ENCODE results near the gene RNPS1. TPM values are rescaled to one million over a fixed set of nuclear protein-coding genes. Genes with fewer than 3 reads are reported as not detected.

Gene RNPS1
- total and polyA plus RNA-seq, 2 experiments from 2014 or later, result 315 to 384 TPM

GRCh38 chr16:2234813-2235170 is 33.1 kb downstream of the RNPS1 start (continued):
- TF ChIP-seq CTCF (conservative IDR thresholded peaks at IDR 0.05; ENCODE audit: low read depth in 2 of 2) (no peak), EZH2phosphoT487 (IDR thresholded peaks at IDR 0.05; ENCODE audit: unreplicated experiment) (no peak), ETS1 (IDR thresholded peaks at IDR 0.05) (no peak), NANOG (IDR thresholded peaks at IDR 0.05; ENCODE audit: borderline replicate concordance) (no peak), EZH2 (IDR thresholded peaks at IDR 0.05; ENCODE audit: low read depth, unreplicated experiment) (no peak), ZNF114 (CRISPR knock-in tag; IDR thresholded peaks at IDR 0.05) (no peak), STAT1 (IDR thresholded peaks at IDR 0.05; ENCODE audit: unreplicated experiment) (no peak)

GRCh38 chr16:2233872-2234812 is 33.8 kb downstream of the RNPS1 start:
- Histone ChIP-seq H3K4me3 (no peak overlapping the region), H3K27ac (ENCODE audit: low read depth) (no peak overlapping the region), H3K79me2 (replicated peaks; ENCODE audit: insufficient read depth) (no peaks in the 10 kb centered on the region), H3K27me3 (ENCODE audit: insufficient read depth) (peaks cover 18% of the 10 kb centered on the region), H3K4me2 (no peak overlapping the region), H3K9me2 (ENCODE audit: insufficient read depth) (no peaks in the 10 kb centered on the region), H3K4me1 (ENCODE audit: insufficient read depth) (no peaks in the 10 kb centered on the region), H4K20me1 (replicated peaks; ENCODE audit: insufficient read depth) (no peaks in the 10 kb centered on the region; the same call in 1 of the 2 replicates), H2AFZ (no peak overlapping the region), H3F3A (replicated peaks; ENCODE audit: low read depth) (no peaks in the 10 kb centered on the region; the same call in 1 of the 2 replicates), H3K36me3 (ENCODE audit: insufficient read depth) (0 out of 2 replicates have a peak, but pooled peaks cover 5% of the 10 kb centered on the region)
- H3K4me3 Mint-ChIP-seq, result no peak overlapping the region
- no peaks in the 10 kb centered on the region for H3K9me3 Mint-ChIP-seq
- ATAC-seq (no peak), DNase-seq (ENCODE audit: low spot score) (no peak)
- peaks cover 9% of the 10 kb centered on the region; the same call in 2 of the 3 replicates for H3K36me3 Mint-ChIP-seq (ENCODE audit: low read depth)
- H3K4me1 Mint-ChIP-seq, result no peaks in the 10 kb centered on the region
- H3K27ac Mint-ChIP-seq, result no peak overlapping the region
- H3K27me3 Mint-ChIP-seq (ENCODE audit: insufficient read depth, low read depth, poor library complexity), result peaks cover 25% of the 10 kb centered on the region
- TF ChIP-seq ZNF462 (CRISPR knock-in tag; IDR thresholded peaks at IDR 0.05), result no peak
- no peak for TF ChIP-seq STAT1 (IDR thresholded peaks at IDR 0.05; ENCODE audit: unreplicated experiment)
- no peak for TF ChIP-seq JUNB (IDR thresholded peaks at IDR 0.05; ENCODE audit: unreplicated experiment)
- TF ChIP-seq POLR2AphosphoS5 (IDR thresholded peaks at IDR 0.05; ENCODE audit: low read depth), result no peak
- TF ChIP-seq EZH2phosphoT487 (IDR thresholded peaks at IDR 0.05; ENCODE audit: unreplicated experiment), result no peak
- TF ChIP-seq CTCF (conservative IDR thresholded peaks at IDR 0.05; ENCODE audit: low read depth in 2 of 2), result no peak

Measured in GM23338 (cell line).